Embryonic facial prominence (tissue), 1 donor: Measurements from ENCODE around the gene PDE4D.

Experiments used
- DNase-seq: peaks from one replicate; pipeline ENCODE4 v3.0.0-alpha.2; 2016; ENCODE audit errors: extremely low spot score

PDE4D gene

DNA sequence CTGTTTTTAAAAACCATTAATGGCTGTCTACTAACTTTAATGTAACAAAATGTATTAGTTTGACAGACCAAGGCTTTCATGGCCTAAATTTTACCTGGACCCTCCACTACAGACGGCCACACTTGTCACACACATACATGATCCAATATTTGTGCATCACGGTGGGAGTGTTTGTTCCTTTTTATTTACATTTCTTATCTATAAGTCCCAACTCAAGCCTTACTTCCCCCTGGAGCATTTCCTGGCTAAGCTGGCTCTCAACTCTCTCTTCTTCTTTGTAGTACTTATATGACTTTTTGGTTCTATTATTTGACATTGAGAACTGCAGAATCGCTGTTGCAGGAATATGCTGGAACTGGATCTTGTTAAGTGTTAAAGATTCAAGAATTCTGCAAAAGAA lies 776.2 kb downstream of the PDE4D start:
- DNase-seq, result no peak

DNA sequence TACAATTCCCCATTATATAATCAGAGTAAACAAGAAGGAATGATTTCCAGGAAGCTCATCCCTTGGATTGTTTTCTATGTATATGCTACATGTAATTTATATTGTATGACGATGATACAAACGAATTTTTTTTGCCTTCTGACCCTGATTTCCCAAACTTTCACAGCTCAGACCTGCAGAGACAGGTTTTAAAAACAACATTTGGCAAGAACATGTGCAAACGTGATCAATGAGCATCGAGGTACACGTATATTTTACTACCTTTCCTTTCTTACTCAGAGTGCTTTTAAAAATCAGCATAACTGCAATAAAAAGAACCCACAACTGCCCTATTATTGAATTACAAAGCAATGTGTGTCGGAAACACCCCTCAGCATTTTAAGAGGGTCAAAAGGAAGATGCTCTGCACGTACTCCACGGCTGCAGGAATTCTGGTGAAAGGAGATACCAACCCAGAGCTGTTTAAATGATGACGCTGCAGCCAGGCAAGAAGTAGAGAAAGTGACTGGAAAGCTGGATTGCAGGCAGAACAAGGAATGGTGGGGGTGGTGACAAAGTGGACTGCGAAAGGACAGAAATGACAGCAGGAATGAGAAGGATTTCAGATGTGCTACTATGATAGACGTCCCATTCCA lies 777.2 kb downstream of the PDE4D start:
- peak; percentile 63 for DNase-seq

DNA sequence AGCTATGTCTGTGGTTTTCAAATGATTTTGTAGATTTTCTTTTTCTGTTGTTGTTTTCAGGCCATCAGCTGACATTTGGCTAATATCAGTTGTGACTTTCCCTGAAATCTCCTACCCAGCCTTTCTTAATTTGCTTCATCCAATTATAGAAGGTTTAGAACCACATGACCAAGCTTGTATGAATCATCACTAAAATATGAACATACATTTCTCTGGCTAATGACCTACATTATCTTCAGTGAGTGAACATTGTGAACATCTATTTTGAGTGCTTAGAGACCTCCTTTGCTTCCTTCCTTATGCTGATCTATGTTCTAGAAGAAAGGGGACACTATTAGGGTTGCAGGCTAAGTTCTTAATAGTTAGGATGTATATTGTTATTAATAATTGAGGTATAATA lies 778.2 kb downstream of the PDE4D start:
- no peak for DNase-seq

DNA sequence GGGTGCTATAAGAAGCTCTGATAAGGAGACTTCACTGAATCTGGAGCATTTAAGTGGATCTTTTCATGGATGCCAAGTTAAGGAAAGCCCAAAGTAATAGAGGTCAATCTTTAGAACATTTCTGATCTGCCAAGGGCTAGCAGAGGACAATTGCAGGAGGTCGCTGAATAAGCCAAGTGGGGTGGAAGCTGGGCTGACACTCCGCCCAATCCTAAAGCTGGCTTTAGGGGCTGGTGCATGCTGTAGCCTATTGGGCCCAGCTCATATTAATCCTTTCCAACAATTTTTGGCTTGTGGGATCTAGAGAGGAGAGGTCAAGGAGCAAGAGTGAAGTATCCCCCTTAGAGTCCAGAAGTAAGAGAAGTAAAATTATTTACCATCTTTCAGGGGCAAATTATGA lies 784.1 kb downstream of the PDE4D start:
- no peak for DNase-seq

DNA sequence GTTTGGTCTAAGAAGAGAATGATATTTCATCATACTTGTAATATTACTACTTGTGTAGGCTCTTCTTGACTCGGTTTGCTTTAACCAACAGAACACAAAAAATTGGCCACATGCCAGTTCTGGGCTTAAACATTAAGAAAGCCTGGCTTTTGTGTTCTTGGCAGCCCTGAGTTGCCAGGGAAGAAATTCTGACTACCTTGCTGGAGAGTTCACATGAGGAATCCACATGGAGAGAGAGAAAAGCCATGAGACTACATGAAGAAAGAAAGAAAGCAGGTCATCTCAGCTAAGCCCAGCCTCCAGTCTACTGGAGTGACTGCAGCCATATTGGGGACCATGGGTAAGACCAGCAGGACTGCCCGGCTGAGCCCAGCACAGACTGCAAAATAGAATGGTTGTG lies 785.8 kb downstream of the PDE4D start:
- no peak for DNase-seq

DNA sequence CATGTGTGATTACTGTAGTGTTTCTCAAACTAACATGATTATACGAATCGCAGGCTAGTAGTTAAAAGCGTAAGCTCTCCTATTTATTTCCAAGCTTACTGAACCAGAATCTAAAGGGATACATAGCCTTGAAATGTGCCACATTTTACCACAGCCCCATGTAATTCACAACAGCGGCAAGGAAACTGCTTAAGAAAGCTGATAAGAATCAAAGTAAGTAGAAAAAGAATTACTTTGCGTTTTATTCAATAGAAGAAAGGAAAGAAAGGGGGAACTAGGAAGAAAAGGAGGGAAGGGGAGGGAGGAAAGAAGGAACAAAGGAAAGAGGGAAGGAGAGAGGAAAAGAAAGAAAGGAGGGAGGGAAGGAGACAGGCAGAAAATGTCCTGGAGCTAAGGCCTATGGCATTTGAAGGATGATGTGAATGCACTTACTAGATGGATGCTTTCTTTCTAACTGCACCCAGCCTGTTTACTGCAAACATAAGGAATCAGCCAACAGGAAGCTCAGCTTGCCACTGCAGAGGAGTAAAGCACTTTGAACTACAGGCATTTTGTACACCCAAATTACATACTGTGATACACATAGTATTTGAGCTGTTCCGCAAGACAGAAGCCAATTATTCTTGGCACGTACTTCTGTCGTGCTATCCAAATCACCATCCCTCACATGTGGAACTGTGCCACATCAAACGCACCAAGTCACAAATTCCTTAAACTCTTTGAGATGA lies 789.0 kb downstream of the PDE4D start:
- DNase-seq, result no peak

DNA sequence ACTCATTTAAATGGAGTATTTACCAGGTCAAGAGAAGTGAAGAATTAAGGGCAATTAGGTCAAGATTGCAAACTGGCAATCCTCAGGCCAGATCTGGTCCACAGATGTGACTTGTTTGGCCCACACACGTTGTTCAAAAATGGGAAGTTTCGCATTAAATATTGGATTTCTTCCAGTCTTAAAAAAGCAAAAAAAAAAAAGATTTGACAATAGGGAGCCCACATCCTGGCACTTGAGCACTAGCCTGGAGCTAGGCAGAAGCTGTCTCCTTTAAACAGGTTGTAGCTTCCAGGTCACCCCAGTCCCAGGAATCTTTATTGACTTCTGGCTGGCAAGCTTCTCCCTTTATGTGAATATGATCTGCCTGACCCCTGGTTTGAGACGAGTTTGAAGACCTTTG lies 790.2 kb downstream of the PDE4D start:
- no peak for DNase-seq

DNA sequence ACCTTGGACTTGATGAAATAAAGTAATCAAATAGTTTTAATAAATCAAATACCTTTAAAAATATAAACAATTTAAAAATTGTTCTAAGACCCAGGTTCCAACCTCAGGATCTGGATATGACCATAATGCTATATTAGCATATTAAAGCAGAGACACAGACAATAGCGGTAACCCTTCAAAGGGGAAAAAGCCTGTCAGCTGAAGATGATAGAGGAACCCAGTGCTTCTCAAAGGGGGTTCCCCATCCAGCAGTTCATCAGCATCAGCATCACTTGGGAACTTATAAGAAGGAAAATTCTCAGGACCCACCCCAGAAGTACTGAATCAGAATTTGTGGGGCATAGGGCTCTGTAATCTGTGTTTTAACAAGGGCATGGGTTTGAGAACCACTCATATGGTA lies 791.1 kb downstream of the PDE4D start:
- DNase-seq, result no peak

DNA sequence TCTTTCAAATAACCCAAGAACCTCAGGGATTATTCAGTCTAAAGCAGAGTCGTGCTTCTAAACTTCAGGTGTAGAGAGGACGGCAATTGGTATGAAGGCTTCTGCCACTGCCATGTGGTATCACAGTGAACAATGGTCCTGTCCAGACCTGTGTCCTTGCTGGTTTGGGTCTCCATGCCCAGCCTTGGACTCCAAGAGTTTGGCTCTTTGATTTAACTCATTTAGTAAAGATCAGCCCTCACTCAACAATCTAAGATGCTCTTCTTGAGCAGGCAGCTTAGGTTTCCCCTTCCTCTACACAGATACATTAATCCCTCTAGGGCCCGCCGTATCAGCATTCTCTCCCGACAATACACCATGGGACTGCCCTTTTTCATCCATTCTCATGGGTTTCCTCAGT lies 792.7 kb downstream of the PDE4D start:
- DNase-seq, result no peak

DNA sequence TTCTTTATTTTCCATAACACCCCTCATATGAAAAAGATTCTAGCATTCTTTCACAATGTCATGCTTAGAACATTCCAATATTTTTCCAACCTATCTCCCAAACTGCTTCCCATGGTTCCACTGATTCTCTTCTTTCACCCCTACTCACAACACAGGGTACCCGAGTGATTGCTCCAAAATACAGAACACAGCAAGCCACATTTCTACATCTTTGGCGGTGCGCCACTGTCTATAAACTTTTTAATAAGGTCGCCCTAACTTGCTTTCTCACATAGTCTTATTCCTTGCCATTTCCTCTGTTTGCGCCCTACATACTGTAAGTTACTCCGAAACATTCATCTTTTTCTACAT lies 793.6 kb downstream of the PDE4D start:
- DNase-seq, result no peak

DNA sequence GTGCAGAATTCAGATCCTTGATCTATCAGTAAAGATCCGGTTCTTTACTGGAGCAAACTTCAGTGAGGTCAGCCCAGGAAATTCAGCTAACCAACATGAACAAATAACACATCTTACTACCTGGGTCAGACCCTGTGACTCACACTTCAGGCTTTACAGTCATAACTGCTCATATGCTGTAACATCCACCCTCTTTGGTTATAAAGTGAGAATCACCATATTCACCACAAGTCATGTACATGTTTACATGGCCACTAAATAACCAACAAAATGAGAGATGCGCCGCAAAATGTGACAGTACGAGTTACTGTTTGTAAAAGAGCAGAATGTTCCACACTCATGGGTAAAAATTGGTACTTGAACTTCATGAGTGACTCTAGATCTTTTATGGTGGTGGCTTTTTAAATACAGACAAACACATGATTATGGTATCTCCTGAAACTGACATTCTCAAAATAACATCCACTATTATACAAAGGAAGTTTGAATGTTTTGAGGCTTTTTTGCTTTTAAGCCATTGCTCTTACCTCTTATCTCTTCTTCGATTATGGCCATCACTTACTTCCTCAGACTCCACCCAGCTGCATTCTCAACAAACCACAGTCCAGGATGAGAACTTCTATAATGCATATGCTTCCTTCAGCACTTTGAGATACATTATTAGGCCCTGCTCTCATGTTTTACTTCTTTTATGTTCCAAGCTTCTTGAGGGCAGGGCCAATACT lies 794.1 kb downstream of the PDE4D start:
- DNase-seq, result no peak

DNA sequence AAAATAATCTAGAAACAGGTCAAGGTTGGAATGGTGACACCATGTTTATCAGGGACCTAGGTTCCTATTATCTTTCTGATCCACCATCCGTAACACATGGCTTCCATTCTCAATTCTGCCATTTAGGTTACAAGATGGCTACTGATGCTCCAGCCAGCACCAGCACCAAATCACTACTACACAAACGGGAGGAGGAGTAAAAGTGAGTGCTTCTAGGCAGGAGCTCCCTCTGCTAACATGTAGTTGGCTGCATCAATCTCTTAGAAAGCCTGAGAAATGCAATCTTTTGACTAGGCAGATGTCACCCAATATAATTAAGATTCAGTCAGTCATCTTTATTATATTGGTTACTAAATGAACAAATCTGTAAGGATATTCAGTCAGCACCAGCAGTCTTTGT lies 794.8 kb downstream of the PDE4D start:
- DNase-seq, result no peak

DNA sequence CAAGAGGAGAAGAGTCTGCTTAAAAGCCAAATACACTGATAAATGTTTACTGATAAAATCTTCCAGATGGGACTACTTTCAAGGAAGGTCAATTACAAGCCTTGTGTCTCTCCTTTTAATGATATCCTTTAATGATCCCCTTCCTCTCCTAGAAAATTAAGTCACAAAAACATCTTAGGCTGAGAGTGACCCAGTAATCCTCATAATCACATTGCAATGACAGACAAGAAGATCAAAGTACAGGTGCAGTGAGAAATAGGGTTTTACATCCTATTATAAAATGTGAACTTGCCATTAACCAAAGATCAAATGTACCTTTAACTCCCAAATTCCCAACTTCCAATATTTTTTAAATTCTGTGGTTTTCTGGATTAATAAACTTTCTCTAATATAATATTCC lies 795.8 kb downstream of the PDE4D start:
- no peak for DNase-seq

DNA sequence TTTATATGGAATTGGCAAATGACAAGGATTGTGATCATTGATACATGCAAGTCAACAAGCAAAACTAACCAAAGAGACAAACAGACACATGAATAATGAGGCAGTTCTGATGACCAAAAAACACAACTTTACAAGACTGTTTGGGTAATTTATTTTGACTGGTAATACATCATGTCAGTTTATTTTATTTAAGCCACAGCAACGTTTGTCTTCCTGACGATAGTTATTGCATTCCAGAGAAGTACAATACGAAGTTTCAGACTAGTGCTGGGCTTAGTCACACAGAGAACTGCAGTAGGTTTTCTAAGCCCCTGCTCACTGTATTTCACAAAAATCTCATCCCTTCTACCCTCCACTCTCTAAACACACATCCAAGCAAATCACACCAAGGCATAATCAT lies 796.4 kb downstream of the PDE4D start:
- DNase-seq, result no peak

DNA sequence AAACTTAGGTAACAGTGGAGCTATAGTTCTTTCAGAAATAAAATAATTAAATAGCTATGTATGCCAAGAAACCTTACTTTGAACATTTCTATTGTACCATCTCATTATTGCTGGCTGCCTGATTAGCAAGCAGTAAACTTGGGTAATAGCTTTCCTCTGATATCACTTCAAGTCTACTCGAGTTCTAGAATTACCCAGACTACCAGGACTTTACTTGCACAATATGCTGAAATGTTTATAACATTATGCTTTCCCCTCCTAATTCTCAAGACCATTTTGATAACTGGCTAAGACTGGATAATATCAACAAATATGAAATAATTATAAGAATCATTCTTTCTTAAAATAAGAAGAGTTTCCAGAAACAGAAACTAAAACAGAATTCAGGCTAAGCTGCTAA lies 798.0 kb downstream of the PDE4D start:
- no peak for DNase-seq

DNA sequence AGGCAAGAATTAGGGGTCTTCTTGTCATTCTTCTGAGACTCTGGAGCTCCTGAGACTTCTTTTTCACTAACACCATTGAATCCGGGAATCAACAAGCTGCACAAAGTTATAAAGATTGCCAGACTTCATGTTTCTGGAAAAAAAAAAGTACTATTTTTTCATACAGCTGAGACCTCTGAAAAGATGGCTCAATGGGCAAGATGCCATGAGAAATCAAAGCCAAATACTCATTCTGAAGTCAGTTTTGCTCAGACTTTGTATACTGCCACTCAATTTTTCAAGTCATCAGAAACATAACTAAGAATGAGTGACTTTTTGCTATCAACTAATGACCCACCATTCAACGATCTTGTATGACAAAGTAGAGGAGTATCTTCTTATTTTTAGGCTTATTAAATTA lies 798.7 kb downstream of the PDE4D start:
- no peak for DNase-seq

DNA sequence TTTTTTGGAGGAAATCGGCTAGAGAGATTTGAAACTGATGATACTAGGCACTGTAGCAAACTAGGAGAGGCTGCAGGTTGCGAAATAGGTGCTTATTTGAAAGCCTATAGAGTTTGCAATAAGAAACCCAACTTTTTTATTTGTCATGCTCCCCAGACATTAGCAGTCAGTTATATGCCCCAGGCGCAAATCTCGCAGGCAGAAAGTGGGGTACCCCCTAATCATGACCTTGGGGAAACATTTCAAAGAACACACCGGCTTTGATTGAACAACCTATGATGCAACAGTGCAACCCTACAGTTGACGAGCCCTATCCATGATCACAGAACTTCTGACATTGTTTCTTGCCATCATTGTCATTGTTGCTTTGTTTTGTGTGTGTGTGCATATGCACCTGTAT lies 800.2 kb downstream of the PDE4D start:
- no peak for DNase-seq

DNA sequence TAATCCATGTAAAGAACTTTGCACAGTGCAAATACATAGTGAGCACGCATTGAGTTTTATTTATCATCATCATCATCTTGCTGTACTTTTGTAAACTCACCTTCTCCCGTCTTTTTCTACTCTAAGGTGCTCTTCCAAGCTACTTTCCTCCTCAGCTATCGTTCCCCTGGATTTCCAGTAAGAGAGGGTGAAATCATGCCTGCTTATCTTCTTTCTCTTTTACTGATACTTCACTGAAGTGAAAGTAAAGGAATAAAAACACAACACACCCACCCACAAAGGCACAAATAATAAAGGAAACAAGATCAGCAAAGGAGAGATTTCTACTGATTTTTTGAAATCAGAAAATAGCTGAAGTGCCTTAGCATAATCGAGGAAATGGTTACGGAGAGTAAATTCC lies 800.8 kb downstream of the PDE4D start:
- no peak for DNase-seq

DNA sequence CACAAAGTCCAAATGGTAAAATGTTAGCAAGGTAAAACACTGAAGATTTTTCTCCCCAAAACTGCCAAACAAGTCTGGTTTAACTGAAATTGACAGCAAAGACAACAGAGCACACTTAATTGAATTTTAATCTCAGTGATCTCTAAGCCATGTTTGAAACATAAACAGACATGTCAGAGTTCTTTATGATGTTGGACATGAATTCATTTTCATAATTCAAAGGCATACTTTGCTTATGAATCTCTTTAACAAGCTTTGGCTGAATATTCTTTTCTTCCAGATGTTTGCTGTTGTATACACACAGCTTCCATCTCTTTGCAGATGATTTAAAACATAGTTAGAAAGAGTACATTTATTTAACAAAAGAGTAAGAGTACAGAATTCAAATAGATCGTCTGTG lies 801.6 kb downstream of the PDE4D start:
- no peak for DNase-seq

DNA sequence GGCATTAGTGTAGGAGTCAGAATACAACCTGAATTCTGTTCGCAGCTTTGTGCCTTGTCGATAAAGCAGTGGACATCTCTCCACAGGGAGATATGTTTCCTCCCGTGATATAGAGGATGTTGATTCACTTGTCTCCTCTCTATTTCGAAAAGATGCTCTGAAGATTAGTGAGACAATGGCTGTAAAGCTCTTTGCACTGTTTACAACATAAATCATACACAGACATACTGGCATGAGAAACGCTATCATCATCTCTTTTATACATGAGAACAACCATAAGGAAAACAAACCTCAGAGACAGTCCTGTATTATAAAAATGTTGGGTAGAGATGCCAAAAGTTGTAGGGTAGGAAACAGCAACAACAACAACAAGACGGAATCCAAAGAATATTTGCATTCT lies 803.2 kb downstream of the PDE4D start:
- no peak for DNase-seq

DNA sequence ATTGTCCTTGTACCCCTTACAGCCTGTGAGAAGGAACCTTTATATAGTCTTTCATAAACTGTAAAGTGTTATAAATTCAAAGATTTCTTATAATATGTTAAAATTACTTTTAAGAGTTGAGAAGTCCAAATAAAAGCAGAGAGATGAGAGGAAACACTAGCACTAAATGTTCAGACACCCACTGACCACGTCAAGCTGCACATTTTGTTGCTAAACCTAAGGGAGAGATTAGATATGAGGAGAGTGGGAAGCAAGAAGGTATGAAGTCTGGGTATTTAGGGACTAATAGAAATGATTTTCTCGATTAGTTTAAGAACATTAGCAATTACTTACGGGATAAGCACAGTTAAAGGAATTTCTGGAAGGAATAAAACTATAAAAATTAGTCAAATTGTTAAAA lies 803.8 kb downstream of the PDE4D start:
- no peak for DNase-seq

DNA sequence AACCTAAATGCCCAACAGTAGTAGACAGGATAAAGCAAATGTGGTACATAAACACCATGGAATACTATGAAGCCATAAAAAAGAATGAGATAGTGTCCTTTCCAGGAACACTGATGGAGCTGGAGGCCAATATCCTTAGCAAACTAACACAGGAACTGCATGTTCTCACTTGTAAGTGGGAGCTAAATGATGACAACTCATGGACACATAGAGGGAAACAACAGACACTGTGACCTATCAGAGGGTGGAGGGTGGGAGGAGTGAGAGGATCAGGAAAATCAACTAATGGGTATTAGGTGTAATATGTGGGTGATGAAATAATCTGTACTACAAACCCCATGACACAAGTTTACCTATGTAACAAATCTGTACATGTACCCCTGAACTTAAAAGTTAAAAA lies 805.0 kb downstream of the PDE4D start:
- DNase-seq, result no peak

DNA sequence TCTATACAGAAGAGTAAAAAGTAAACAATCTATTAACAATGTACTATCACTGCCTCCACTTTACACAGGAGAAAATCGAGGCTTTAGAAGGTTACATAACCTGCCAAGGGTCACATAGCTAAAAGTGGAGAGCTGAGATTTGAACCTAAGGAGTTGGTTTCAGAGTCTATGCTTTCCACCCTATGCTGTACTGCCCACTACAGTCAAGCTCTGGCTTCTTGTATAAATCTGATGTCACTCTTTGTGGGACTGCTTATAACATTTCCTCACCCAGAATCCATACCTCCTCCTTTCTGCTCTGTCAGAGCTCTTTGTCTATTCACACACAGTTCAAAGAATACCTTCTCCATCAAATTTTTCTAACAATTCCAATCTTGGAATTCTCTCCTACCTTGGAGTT lies 807.5 kb downstream of the PDE4D start:
- no peak for DNase-seq
